SJSA1 (cell line): ENCODE measurements around the gene PRLR. TPM values are rescaled to one million over a fixed set of nuclear protein-coding genes. Genes with fewer than 3 reads are reported as not detected.

Experiments used
- DNase-seq, 2 experiments: peaks; one replicate each; pipeline ENCODE4 v3.0.0-alpha.2; 2015 to 2020; ENCODE audit warnings: low spot score in 2 of 2, low read depth in 1 of 2
- H3K27ac ChIP-seq: fragments of 250-450 bp; sonication (Bioruptor Pico); 2 replicates; pipeline ENCODE4 v1.5.1; 2020; ENCODE audit warnings: mild to moderate bottlenecking, moderate library complexity
- H3K27me3 ChIP-seq: fragments of 250-450 bp; sonication (Bioruptor Pico); replicated peaks from 2 replicates; pipeline ENCODE4 v1.5.1; 2020; ENCODE audit warnings: mild to moderate bottlenecking, moderate library complexity
- H3K36me3 ChIP-seq: fragments of 250-450 bp; sonication (Bioruptor Pico); 2 replicates; pipeline ENCODE4 v1.5.1; 2020; ENCODE audit warnings: mild to moderate bottlenecking
- H3K4me1 ChIP-seq: fragments of 250-450 bp; sonication (Bioruptor Pico); replicated peaks from 2 replicates; pipeline ENCODE4 v1.6.1; 2021; ENCODE audit warnings: mild to moderate bottlenecking
- H3K4me3 ChIP-seq: fragments of 250-450 bp; sonication (Bioruptor Pico); 2 replicates; pipeline ENCODE4 v1.5.1; 2020; ENCODE audit warnings: mild to moderate bottlenecking
- H3K9me3 ChIP-seq: fragments of 250-450 bp; sonication (Bioruptor Pico); replicated peaks from 2 replicates; pipeline ENCODE4 v1.5.1; 2020; ENCODE audit warnings: mild to moderate bottlenecking
- total RNA-seq: library from RNA; depleted of rRNA; stranded (reverse); fragments of >200 nt; shearing (Covaris generic); gene quantifications from 2 replicates; pipeline ENCODE4 v1.2.3, GENCODE V29; 2014

PRLR gene
- total RNA-seq, 1 experiment from 2014 or later = 0.05 TPM

DNA sequence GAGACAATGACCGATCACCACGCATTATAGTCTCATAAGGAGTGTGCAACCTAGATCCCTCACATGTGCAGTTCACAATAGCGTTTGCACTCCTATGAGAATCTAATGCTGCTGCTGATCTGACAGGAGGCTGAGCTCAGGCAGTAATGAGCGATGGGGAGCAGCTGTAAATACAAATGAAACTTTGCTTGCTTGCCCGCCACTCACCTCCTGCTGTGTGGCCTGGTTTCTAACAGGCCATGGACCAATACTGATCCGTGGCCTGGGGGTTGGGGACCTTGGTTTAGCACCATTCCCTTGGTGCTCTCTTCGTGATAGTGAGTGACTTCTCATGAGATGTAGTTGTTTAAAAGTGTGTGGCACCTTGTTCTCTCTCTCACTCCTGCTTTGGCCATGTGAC, 50.2 kb downstream of the PRLR start:
- H3K27me3 ChIP-seq = no peaks in the 10 kb centered on the region; the same call in 1 of the 2 replicates
- DNase-seq = no peak
- H3K27ac ChIP-seq = no peak overlapping the region

DNA sequence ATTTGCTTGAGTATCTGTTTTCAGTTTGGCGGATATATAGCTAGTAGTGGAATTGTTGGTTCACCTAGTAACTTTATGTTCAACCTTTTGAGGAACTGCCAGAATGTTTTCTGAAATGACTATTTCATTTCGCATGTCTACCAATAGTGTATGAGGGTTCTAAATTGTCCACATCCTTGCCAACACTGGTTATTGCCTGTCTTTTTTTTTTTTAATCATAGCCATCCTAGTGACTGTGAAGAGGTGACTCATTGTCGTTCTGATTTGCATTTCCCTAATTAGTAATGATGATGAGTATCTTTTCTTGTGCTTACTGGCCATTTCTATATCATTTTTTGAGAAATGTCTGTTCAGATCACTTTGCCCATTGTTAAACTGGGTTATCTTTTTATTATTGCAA, 52.5 kb downstream of the PRLR start:
- no peak overlapping the region for H3K4me3 ChIP-seq
- DNase-seq = no peak
- no peaks in the 10 kb centered on the region for H3K4me1 ChIP-seq
- no peaks in the 10 kb centered on the region for H3K36me3 ChIP-seq
- H3K27me3 ChIP-seq = no peaks in the 10 kb centered on the region; the same call in 1 of the 2 replicates
- no peaks in the 10 kb centered on the region for H3K9me3 ChIP-seq
- no peak overlapping the region for H3K27ac ChIP-seq

More for the DNA sequence above, 50.2 kb downstream of the PRLR start:
- Histone ChIP-seq H3K9me3 (no peaks in the 10 kb centered on the region), H3K4me1 (no peaks in the 10 kb centered on the region), H3K36me3 (no peaks in the 10 kb centered on the region), H3K4me3 (no peak overlapping the region)

DNA sequence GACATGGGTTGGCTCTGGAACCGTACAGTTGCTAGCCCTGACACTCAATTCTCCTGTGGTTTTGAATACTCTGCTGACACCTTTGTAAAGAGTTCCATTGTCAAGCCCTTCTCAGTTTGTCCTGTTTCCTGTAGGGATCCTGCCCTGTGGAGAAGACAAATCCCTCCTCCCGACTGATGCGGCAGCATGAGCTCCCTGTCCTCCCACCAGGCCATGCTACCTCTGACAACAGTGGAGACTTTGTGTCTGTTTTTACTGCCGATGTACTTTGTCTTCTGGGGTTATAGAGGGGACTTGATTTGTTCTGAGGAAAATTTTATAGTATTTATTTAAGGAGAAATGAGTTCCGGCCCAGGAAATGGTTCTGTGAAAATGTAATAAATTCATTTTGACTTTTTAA, 57.8 kb downstream of the PRLR start:
- no peak overlapping the region for H3K4me3 ChIP-seq
- no peaks in the 10 kb centered on the region for H3K36me3 ChIP-seq
- no peaks in the 10 kb centered on the region for H3K9me3 ChIP-seq
- no peak overlapping the region for H3K27ac ChIP-seq
- DNase-seq = no peak
- no peaks in the 10 kb centered on the region for H3K4me1 ChIP-seq
- no peaks in the 10 kb centered on the region for H3K27me3 ChIP-seq

DNA sequence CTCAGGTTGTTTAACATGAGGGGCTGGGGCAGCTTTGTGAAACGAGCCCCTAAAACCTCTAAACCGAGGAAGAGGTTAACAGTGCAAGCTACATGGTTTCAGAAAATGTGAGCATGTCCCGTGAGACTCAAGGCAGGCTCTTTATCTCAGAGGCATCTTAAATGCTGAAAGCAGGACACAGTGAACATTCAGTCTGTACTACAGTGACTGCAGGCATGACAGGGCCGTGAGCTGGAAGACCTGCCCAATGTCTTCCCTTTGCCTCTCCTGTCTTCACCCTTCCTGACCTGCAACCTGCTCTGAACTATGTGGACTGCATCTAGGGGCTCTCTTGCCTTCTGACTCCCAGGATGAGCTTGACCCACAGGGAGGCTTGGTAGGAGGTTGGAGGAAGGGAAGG, 58.3 kb downstream of the PRLR start:
- Histone ChIP-seq H3K4me3 (no peak overlapping the region), H3K27ac (no peak overlapping the region), H3K9me3 (no peaks in the 10 kb centered on the region), H3K27me3 (no peaks in the 10 kb centered on the region), H3K36me3 (no peaks in the 10 kb centered on the region), H3K4me1 (no peaks in the 10 kb centered on the region)
- DNase-seq = no peak

DNA sequence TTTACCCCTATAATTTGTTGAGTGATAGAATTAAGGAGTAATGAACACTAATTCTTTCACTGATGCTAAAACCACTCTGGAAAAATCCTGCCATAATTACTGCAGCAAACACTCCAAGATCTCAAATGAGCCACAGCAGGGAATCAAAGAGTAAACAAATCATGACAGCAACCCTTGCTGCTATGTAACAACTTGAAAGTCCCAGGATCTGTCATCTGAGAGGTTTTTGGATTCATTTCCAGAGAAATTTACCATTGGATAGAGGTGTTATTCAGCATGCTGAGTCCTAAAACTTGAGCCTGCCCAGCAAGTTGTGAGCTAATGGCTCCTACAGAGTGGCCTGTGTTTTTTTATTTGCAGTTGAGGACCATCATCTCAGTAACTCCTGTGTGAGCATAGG, 59.2 kb downstream of the PRLR start:
- DNase-seq = no peak
- no peak overlapping the region for H3K27ac ChIP-seq
- H3K4me3 ChIP-seq = no peak overlapping the region
- no peaks in the 10 kb centered on the region for H3K4me1 ChIP-seq
- no peaks in the 10 kb centered on the region for H3K36me3 ChIP-seq
- no peaks in the 10 kb centered on the region for H3K9me3 ChIP-seq
- no peaks in the 10 kb centered on the region for H3K27me3 ChIP-seq

DNA sequence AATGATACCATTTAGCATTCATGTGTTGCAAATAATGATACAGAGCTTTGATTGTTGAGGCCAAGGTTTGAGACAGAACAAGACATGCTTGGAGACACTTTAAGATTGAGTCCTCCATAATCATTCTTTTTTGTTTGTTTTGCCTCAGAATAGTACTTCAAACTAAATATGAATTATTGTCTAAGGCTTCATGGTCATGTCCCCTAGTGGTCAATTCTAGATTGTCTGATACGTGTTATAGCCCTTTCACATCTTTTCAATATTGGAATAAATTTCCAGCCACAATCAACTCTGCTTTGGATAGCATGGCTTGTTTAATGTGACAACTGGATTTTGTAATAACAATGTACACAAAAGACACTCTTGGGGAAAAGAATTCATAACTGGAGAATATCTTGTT, 64.2 kb downstream of the PRLR start:
- no peak overlapping the region for H3K27ac ChIP-seq
- no peaks in the 10 kb centered on the region for H3K9me3 ChIP-seq
- H3K36me3 ChIP-seq = no peaks in the 10 kb centered on the region
- DNase-seq = no peak
- no peaks in the 10 kb centered on the region for H3K4me1 ChIP-seq
- no peaks in the 10 kb centered on the region for H3K27me3 ChIP-seq
- no peak overlapping the region for H3K4me3 ChIP-seq

DNA sequence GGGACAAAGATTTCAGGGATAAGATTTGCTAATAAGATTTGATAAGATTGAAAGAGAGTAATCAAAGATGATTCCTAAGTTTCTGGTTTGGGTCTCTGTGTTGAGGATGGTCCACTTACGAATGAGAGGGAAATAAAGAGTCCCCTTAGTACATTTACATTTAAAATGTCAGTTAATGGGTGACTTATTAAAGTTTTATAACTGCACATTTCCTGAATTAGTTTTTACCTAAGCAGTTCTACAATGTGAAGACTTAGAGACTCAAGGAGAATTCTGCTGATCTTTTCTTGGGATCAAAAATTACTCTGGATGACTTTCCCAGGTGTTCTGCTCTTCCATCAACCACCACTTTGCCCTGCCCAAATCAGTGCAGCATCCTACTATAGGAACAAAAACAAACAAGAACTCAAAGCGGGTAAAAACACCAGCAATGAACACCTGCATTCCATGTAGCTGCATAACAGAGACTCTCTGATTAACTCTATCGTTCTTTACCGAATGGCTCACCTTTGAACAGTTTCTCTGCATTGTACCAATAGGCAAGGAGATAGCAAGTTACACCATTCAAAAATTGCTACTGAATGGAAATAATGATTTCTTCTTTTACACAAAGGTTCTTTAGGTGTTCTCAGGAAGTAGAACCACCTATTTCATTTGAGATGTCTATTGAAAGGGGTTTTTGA, 65.3 kb downstream of the PRLR start:
- DNase-seq = no peak
- Histone ChIP-seq H3K36me3 (no peaks in the 10 kb centered on the region), H3K27me3 (no peaks in the 10 kb centered on the region), H3K4me1 (no peaks in the 10 kb centered on the region), H3K4me3 (no peak overlapping the region), H3K27ac (no peak overlapping the region), H3K9me3 (no peaks in the 10 kb centered on the region)

DNA sequence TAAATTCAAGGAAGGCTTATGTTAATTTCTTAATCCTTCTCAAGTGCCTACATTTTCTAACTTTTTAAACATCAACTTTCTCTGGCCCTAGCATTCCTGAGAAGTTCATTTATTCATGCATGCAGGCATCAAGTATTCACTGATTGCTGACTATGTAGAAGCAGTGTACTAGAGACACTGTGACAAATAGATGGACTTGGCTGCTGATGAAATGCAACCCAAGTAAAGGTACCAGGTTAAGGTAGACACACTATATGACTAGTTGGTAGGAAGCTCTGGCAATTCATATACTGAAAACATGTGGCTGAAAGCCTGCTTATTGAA, 66.6 kb downstream of the PRLR start:
- no peak overlapping the region for H3K4me3 ChIP-seq
- no peaks in the 10 kb centered on the region for H3K36me3 ChIP-seq
- H3K9me3 ChIP-seq = no peaks in the 10 kb centered on the region
- H3K4me1 ChIP-seq = 0 out of 2 replicates have a peak, but pooled peaks cover 3% of the 10 kb centered on the region
- no peak for DNase-seq
- no peaks in the 10 kb centered on the region for H3K27me3 ChIP-seq
- H3K27ac ChIP-seq = no peak overlapping the region

DNA sequence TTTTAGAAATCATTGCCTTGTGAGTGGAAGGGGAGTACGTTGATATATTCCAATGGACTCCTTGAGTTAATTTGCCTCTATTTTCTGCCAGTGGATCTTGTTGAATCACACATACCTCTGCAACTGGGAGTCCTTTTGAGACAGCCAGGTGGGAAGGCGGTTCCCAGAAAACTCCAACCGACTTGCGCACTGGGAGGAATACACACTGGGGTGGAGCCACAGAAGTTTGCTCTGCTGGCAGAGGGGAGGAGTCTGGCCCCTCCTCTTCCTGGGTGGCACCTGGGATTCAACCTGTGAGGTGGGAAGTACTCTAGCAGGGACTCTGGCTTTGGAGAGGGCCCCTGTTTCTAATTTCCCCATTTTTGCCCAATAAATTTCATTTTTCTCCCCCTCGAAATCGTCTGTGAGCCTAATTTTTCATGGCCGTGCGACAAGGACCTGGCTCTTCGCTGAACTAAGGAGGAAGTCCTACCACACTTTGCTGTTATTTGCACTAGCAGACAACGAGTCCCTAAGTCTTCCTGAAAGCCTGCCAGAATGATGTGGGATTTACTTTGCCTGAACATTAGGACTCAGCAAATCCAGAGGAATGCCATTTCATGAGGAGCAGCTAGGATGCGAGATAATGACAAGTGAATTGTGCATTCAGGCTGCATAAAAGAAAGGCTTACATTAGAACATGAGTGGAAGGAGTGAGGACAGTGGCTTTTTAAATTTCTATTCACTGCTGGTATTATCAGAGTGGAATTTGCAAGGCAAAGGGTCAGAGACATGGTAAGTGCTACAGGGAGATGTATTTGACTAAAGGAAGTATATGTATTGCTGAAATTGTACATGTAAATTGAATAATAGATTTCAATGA, 67.2 kb downstream of the PRLR start:
- H3K36me3 ChIP-seq = no peaks in the 10 kb centered on the region
- H3K9me3 ChIP-seq = no peaks in the 10 kb centered on the region
- H3K27ac ChIP-seq = no peak overlapping the region
- H3K4me3 ChIP-seq = no peak overlapping the region
- no peaks in the 10 kb centered on the region for H3K27me3 ChIP-seq
- 0 out of 2 replicates have a peak, but pooled peaks cover 3% of the 10 kb centered on the region for H3K4me1 ChIP-seq
- DNase-seq = no peak

DNA sequence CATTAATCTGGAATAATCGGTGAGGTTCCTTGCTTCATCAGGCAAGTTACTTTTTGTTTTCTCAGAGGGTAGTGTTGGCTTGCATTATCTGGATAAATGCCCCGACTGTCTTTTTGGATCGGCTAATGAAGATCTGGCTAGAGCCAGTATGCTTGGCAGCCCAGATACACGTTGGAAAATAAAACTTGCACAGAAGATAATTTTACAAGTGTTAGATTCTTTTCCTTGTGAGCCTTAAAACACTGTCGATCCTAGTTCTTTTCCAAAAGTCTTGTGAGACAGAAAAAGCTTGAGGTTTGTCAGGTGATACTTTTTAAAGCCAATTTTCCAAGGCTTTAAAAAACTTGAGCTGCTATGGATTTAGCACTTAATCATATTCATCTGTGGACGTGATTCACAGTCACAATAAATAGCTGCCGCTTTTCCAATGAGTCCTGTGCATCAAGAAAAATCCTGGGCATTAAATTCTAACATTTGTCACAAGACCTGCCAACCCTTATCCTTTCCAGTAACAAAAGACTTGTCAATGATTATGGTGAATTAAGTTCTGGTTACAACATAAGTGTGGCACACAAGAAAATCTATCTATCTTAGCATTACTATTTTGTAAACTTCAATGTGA, 68.5 kb downstream of the PRLR start:
- no peak for DNase-seq
- no peak overlapping the region for H3K4me3 ChIP-seq
- 0 out of 2 replicates have a peak, but pooled peaks cover 3% of the 10 kb centered on the region for H3K4me1 ChIP-seq
- no peaks in the 10 kb centered on the region for H3K36me3 ChIP-seq
- H3K27me3 ChIP-seq = no peaks in the 10 kb centered on the region
- no peak overlapping the region for H3K27ac ChIP-seq
- H3K9me3 ChIP-seq = no peaks in the 10 kb centered on the region

DNA sequence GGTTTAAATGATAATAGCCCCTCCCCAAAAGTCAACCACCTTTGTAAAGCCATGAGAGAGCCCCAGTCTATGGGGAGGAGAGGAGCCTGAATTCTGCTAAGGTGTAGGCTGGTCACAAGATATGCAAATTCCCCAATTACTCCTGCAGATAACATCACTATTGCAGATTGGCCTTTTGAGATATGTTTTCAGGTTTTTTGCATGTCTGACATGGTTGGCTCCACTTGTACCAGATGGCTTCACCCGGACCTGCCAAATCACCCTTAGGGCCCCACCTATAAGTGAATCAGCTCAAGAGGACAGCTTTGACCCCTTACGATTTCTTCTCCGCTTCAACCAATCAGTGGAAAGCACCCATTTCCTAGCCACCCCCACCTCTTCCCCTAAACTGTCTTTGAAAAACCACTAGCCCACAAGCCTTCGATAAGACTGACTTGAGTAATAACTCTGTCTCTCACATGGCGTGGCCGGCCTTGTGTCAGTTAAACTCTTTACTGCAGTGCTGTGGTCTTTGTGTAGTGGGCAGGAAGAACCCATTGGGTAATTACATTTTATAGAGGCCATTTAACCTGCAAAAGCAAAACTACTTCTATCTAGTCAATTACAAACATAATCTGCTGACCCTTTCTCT, 69.7 kb downstream of the PRLR start:
- 0 out of 2 replicates have a peak, but pooled peaks cover 3% of the 10 kb centered on the region for H3K4me1 ChIP-seq
- no peaks in the 10 kb centered on the region for H3K36me3 ChIP-seq
- H3K4me3 ChIP-seq = no peak overlapping the region
- DNase-seq = no peak
- no peaks in the 10 kb centered on the region for H3K9me3 ChIP-seq
- H3K27ac ChIP-seq = no peak overlapping the region
- H3K27me3 ChIP-seq = no peaks in the 10 kb centered on the region

DNA sequence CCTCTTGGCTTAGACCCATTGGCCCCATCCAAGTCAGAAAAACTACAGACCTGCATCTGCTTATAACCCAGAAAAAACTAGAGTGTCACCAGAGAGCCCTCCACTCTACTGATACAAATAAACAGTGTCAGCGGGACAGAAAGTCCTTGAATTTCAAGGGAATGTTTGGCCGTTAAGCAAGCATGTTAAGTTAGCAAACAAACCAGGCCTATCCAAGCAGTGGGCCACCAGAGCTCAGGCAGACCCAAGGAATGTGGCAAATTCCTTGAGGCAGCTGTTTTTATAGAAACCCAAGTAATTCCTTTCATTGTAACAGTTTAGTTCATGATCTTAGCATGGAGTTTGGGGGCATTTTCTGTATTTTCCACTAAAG, 70.9 kb downstream of the PRLR start:
- H3K9me3 ChIP-seq = no peaks in the 10 kb centered on the region
- 0 out of 2 replicates have a peak, but pooled peaks cover 3% of the 10 kb centered on the region for H3K4me1 ChIP-seq
- H3K27ac ChIP-seq = no peak overlapping the region
- H3K27me3 ChIP-seq = no peaks in the 10 kb centered on the region
- no peak overlapping the region for H3K4me3 ChIP-seq
- H3K36me3 ChIP-seq = no peaks in the 10 kb centered on the region
- DNase-seq = peak in 1 of 2 experiments; percentile 5

DNA sequence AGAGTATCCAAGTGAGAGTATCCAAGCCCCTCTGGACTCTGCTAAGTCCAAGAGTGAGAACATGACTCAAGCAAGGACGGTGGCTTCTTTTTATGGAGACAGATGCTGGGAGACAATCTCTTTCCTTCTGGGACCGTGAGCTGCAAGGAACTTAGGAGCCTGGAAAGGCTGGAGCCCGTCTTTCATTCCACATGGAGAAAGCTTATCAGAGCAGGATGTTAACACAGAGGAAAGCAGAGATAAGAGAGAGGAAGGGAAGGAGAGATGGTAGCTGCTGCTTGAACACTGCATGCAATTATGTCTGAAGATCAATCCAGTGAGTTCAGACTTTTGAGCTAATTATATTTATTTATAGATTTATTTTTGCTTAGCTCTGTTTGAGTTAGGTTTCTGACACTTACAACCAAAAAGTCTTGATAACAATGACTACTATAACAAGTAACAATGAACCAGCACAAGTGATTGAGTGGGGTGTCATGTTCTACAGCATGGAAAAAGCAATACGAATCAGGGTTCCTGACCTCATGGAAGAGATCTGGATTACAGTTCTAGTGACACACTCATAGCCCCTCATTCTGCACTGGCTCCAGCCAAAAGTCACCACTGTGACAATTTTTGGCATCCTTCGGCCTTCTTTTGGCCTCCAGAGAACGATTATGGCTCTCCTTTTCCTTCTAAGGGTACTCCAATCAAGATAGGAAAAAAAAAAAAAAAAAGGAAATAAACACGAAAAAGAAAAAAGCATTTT, 71.5 kb downstream of the PRLR start:
- H3K4me3 ChIP-seq = no peak overlapping the region
- H3K27ac ChIP-seq = no peak overlapping the region
- H3K9me3 ChIP-seq = no peaks in the 10 kb centered on the region
- H3K4me1 ChIP-seq = 0 out of 2 replicates have a peak, but pooled peaks cover 3% of the 10 kb centered on the region
- no peaks in the 10 kb centered on the region for H3K36me3 ChIP-seq
- DNase-seq = no peak
- H3K27me3 ChIP-seq = no peaks in the 10 kb centered on the region
